B cell (primary cell): ENCODE data around the gene XPO6. TPM values are rescaled to one million over a fixed set of nuclear protein-coding genes. Genes with fewer than 3 reads are reported as not detected.

ENCODE experiments used
- ATAC-seq: fragments of 200-7000 bp; cut with Tn5 transposase; one replicate; pipeline ENCODE4 v1.10.0; 2021; ENCODE audit warnings: low read depth, mild to moderate bottlenecking, moderate number of reproducible peaks, moderate library complexity
- CTCF ChIA-PET: fragments of 350-600 bp; sonication (Branson Sonifier 250); formaldehyde crosslinking; loops from one replicate; lab custom pipeline; 2021; ENCODE audit warnings: antibody characterized with exemption, inconsistent platforms; lab: Charles Lee
- POLR2A ChIA-PET: fragments of 350-600 bp; sonication (Branson Sonifier 250); formaldehyde crosslinking; loops from one replicate; lab custom pipeline; 2021; ENCODE audit warnings: antibody characterized with exemption; lab: Charles Lee
- DNase-seq: peaks from one replicate; pipeline ENCODE4 v3.0.0; 2013
- H2AFZ ChIP-seq: 2 replicates; pipeline ENCODE4 v1.6.1; 2012; ENCODE audit warnings: mild to moderate bottlenecking, low read depth, low read length; ENCODE audit not compliant: insufficient read depth, poor library complexity, severe bottlenecking
- H3K27ac ChIP-seq, 2 donors: 1 replicate in 1 of 2; 2 replicates in 1 of 2; pipeline ENCODE4 v1.5.1; 2012 to 2013; ENCODE audit warnings: low read length in 2 of 2, mild to moderate bottlenecking in 2 of 2, moderate library complexity in 1 of 2
- H3K27me3 ChIP-seq, 4 experiments: fragments of 200-600 bp in 1 of 4; sonication (generic) in 1 of 4; replicated peaks in 1 of 4; 1 replicate in 2 of 4; 2 replicates in 2 of 4; pipeline versions ENCODE4 v1.6.1 to v1.7.0; 2013 to 2016; ENCODE audit warnings: low read length in 3 of 4, mild to moderate bottlenecking in 2 of 4, mixed read lengths in 1 of 4, moderate library complexity in 1 of 4; ENCODE audit not compliant: insufficient read depth in 4 of 4, control insufficient read depth in 3 of 4; ENCODE audit errors: control extremely low read depth in 1 of 4
- H3K36me3 ChIP-seq, 2 experiments: replicated peaks in 1 of 2; 1 replicate in 1 of 2; 2 replicates in 1 of 2; pipeline versions ENCODE4 v1.6.1 to v1.7.1; 2013; ENCODE audit warnings: low read length in 1 of 2; ENCODE audit not compliant: insufficient read depth in 2 of 2, control insufficient read depth in 1 of 2; ENCODE audit errors: control extremely low read depth in 1 of 2, extremely low read depth in 1 of 2
- H3K4me1 ChIP-seq, 2 donors: fragments of 200-600 bp in 1 of 2; sonication (generic) in 1 of 2; 1 replicate in 1 of 2; 2 replicates in 1 of 2; pipeline versions ENCODE4 v1.5.1 to v1.6.1; 2013 to 2017; ENCODE audit warnings: low read length in 2 of 2; ENCODE audit not compliant: control insufficient read depth in 2 of 2, insufficient read depth in 2 of 2
- H3K4me2 ChIP-seq: replicated peaks from 2 replicates; pipeline ENCODE3; 2012; ENCODE audit warnings: mild to moderate bottlenecking, low read depth, low read length; ENCODE audit not compliant: poor library complexity, severe bottlenecking
- H3K4me3 ChIP-seq, 5 experiments: fragments of 200-600 bp in 1 of 5; sonication (generic) in 1 of 5; 1 replicate in 3 of 5; 2 replicates in 2 of 5; pipeline versions ENCODE4 v1.5.1 to v1.7.0; 2011 to 2016; ENCODE audit warnings: low read length in 4 of 5, mild to moderate bottlenecking in 4 of 5, low read depth in 2 of 5, control low read depth in 1 of 5, moderate library complexity in 1 of 5; ENCODE audit not compliant: insufficient read depth in 1 of 5; ENCODE audit errors: control extremely low read depth in 1 of 5, extremely low read depth in 1 of 5
- H3K79me2 ChIP-seq: fragments of 200-600 bp; sonication (generic); one replicate; pipeline ENCODE4 v1.6.0; 2016; ENCODE audit warnings: low read length; ENCODE audit not compliant: control insufficient read depth, insufficient read depth
- H3K9ac ChIP-seq: fragments of 200-600 bp; sonication (generic); 2 replicates; pipeline ENCODE4 v1.6.1; 2017; ENCODE audit warnings: mild to moderate bottlenecking, low read length, moderate library complexity
- H3K9me3 ChIP-seq, 3 donors: one replicate each; pipeline versions ENCODE4 v1.6.1 to v1.7.1; 2013; ENCODE audit warnings: low read length in 2 of 3; ENCODE audit not compliant: control insufficient read depth in 2 of 3, insufficient read depth in 1 of 3; ENCODE audit errors: control extremely low read depth in 1 of 3
- H4K20me1 ChIP-seq: 2 replicates; pipeline ENCODE4 v1.6.0; 2012; ENCODE audit warnings: mild to moderate bottlenecking, low read length; ENCODE audit not compliant: insufficient read depth, control insufficient read depth, poor library complexity, severe bottlenecking
- H3K27ac Mint-ChIP-seq: one replicate; pipeline ENCODE4 v1.8.0; 2021; ENCODE audit warnings: mixed read lengths
- H3K27me3 Mint-ChIP-seq: one replicate; pipeline ENCODE4 v1.8.0; 2021; ENCODE audit warnings: mixed read lengths
- H3K4me1 Mint-ChIP-seq: one replicate; pipeline ENCODE4 v1.8.0; 2021; ENCODE audit warnings: mixed read lengths
- H3K4me3 Mint-ChIP-seq: one replicate; pipeline ENCODE4 v1.8.0; 2021; ENCODE audit warnings: mixed read lengths
- H3K9me3 Mint-ChIP-seq: one replicate; pipeline ENCODE4 v1.8.0; 2022; ENCODE audit warnings: mixed read lengths; ENCODE audit not compliant: insufficient read depth
- CTCF ChIP-seq: fragments of 200-600 bp; IDR thresholded peaks from one replicate; pipeline ENCODE4 v1.8.0; 2022; ENCODE audit warnings: antibody characterized with exemption, mild to moderate bottlenecking
- EZH2 ChIP-seq: IDR thresholded peaks from 2 replicates; pipeline ENCODE4 v1.6.1; 2012; ENCODE audit warnings: borderline replicate concordance, low read depth, mild to moderate bottlenecking, moderate library complexity, low read length; ENCODE audit not compliant: insufficient read depth, poor library complexity, severe bottlenecking
- whole genome bisulfite sequencing: methylation state at CpG from one replicate; pipeline ENCODE4 v1.1.5; 2013; ENCODE audit warnings: missing lambda C conversion rate; ENCODE audit not compliant: insufficient coverage; 5-methylcytosine and 5-hydroxymethylcytosine counted together
- intact Hi-C: fragments of 100-400 bp; cut with micrococcal nuclease; formaldehyde crosslinking; loops from one replicate; pipeline ENCODE4 v1.10.0; 2022
- polyA plus RNA-seq: library from polyadenylated mRNA; depleted of rRNA; stranded (reverse); fragments of >200 nt; gene quantifications from 2 replicates; pipeline ENCODE4 v1.2.3, GENCODE V29; 2012
- total RNA-seq, 2 donors: library from RNA; stranded (reverse); fragments of 120-200 nt in 1 of 2; gene quantifications; 1 replicate in 1 of 2; 2 replicates in 1 of 2; pipeline versions ENCODE4 v1.2.3 to v1.2.4, GENCODE V29; 2013 to 2022

The XPO6 gene
- total and polyA plus RNA-seq, 2 donors (not counting 1 experiment from before 2014, with no cell fraction given) = 259 to 303 TPM

- Histone ChIP-seq H2AFZ (no peak overlapping the region), H3K27me3 (no peaks in the 10 kb centered on the region), H3K4me3 (no peak overlapping the region), H3K9ac (no peak overlapping the region), H3K4me2 (no peak overlapping the region), H3K79me2 (peaks cover 93% of the 10 kb centered on the region), H3K9me3 (peaks cover 0 to 1% (median 0%) of the 10 kb centered on the region in 3 donors), H3K36me3 (peaks cover 8 to 12% of the 10 kb centered on the region in 2 experiments), H3K4me1 (peaks cover 70 to 80% of the 10 kb centered on the region in 2 donors), H3K27ac (peak overlapping the region in 1 of 2 donors; percentile 90), H4K20me1 (peaks cover 4% of the 10 kb centered on the region)
- TF ChIP-seq CTCF (no peak), EZH2 (no peak)
- CTCF ChIA-PET = no interaction called here
- Mint-ChIP-seq H3K27me3 (no peaks in the 10 kb centered on the region), H3K9me3 (peaks cover 2% of the 10 kb centered on the region), H3K27ac (peak overlapping the region; percentile 68), H3K4me1 (peaks cover 88% of the 10 kb centered on the region), H3K4me3 (no peak overlapping the region)
- DNase-seq = no peak
- WGBS = no CpG with 5 or more reads among the region's 4 CpGs
- intact Hi-C loops = no loop called here
- ATAC-seq = no peak
- POLR2A ChIA-PET = interaction anchor here (0.7 kb wide), 1 partner anchor 17 kb away, joined by 5 read pairs; no protein-coding TSS in a partner anchor
These were observed 27.8 kb downstream of the XPO6 start for GRCh38 chr16:28183930-28184329.

DNA sequence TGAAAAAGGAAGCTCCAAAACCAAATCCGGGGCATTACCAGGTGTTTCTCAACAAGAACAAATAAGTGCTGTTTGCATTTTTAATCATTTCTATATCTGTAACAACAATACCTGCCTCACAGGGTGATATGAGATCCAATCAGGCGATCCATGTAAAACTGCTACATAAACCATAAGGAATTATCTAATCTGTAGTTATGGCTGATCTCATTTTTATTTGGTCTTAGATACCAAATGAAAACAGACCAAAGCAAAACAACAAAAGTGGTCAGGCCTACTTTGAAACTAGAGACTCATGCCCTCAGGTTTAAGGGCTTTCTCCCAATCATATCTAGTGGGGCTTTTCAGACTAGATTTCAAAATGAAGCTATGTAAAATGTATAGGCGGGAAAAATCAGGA is 28.3 kb downstream of the XPO6 start:
- Mint-ChIP-seq H3K9me3 (peaks cover 2% of the 10 kb centered on the region), H3K27me3 (no peaks in the 10 kb centered on the region), H3K27ac (peak overlapping the region; percentile 64), H3K4me3 (no peak overlapping the region), H3K4me1 (peaks cover 84% of the 10 kb centered on the region)
- ATAC-seq (no peak), DNase-seq (no peak)
- peaks cover 4% of the 10 kb centered on the region for H4K20me1 ChIP-seq
- no peak overlapping the region for H3K4me2 ChIP-seq
- peaks cover 93% of the 10 kb centered on the region for H3K79me2 ChIP-seq
- intact Hi-C loops = no loop called here
- TF ChIP-seq EZH2 (no peak), CTCF (no peak)
- peaks cover 0 to 1% (median 0%) of the 10 kb centered on the region in 3 donors for H3K9me3 ChIP-seq
- CTCF ChIA-PET = no interaction called here
- H3K4me3 ChIP-seq = no peak overlapping the region
- H2AFZ ChIP-seq = no peak overlapping the region
- peaks cover 65 to 78% of the 10 kb centered on the region in 2 donors for H3K4me1 ChIP-seq
- no peak overlapping the region for H3K9ac ChIP-seq
- POLR2A ChIA-PET = interaction anchor here (0.7 to 1.4 kb wide), 2 partner anchors 8 to 17 kb away, joined by 5 to 10 read pairs; no protein-coding TSS in a partner anchor
- WGBS = no CpG with 5 or more reads among the region's 3 CpGs
- no peaks in the 10 kb centered on the region for H3K27me3 ChIP-seq
- peak overlapping the region in 1 of 2 donors; percentile 90 for H3K27ac ChIP-seq
- H3K36me3 ChIP-seq = peaks cover 8 to 12% of the 10 kb centered on the region in 2 experiments
